ES-I3 (cell line): ENCODE measurements around the gene MVB12B.

Experiments
- H3K36me3 ChIP-seq: 2 replicates; pipeline ENCODE4 v1.6.1; 2013; ENCODE audit warnings: mild to moderate bottlenecking, low read length, control low read depth, moderate library complexity; ENCODE audit not compliant: insufficient read depth
- H3K4me1 ChIP-seq: 2 replicates; pipeline ENCODE4 v1.6.1; 2013; ENCODE audit warnings: mild to moderate bottlenecking, control low read depth, low read length; ENCODE audit not compliant: insufficient read depth
- H3K9ac ChIP-seq: 2 replicates; pipeline ENCODE4 v1.6.1; 2013; ENCODE audit warnings: low read depth, mild to moderate bottlenecking, low read length, moderate library complexity
- H3K9me3 ChIP-seq: 2 replicates; pipeline ENCODE4 v1.6.1; 2013; ENCODE audit warnings: mild to moderate bottlenecking, low read length, moderate library complexity; ENCODE audit not compliant: control insufficient read depth, insufficient read depth

The MVB12B gene

GRCh38 chr9:126448136-126448535, 121.5 kb downstream of the MVB12B start:
- no peaks in the 10 kb centered on the region for H3K9me3 ChIP-seq
- no peaks in the 10 kb centered on the region for H3K4me1 ChIP-seq
- no peaks in the 10 kb centered on the region for H3K36me3 ChIP-seq
- H3K9ac ChIP-seq = no peak overlapping the region

- H3K9ac ChIP-seq = no peak overlapping the region
- no peaks in the 10 kb centered on the region for H3K9me3 ChIP-seq
- H3K4me1 ChIP-seq = no peaks in the 10 kb centered on the region
- no peaks in the 10 kb centered on the region for H3K36me3 ChIP-seq
These were observed 122.4 kb downstream of the MVB12B start for GRCh38 chr9:126448865-126449577.

- Histone ChIP-seq H3K9ac (no peak overlapping the region), H3K9me3 (no peaks in the 10 kb centered on the region), H3K36me3 (no peaks in the 10 kb centered on the region), H3K4me1 (no peaks in the 10 kb centered on the region; the same call in 1 of the 2 replicates)
These were observed 123.4 kb downstream of the MVB12B start for GRCh38 chr9:126449725-126450667.

GRCh38 chr9:126450668-126451205, 124.1 kb downstream of the MVB12B start:
- H3K9ac ChIP-seq = no peak overlapping the region

GRCh38 chr9:126451316-126451885, 124.8 kb downstream of the MVB12B start:
- H3K9ac ChIP-seq = no peak overlapping the region

More at GRCh38 chr9:126450668-126451205, 124.1 kb downstream of the MVB12B start:
- Histone ChIP-seq H3K36me3 (no peaks in the 10 kb centered on the region), H3K4me1 (no peaks in the 10 kb centered on the region; the same call in 1 of the 2 replicates), H3K9me3 (no peaks in the 10 kb centered on the region)

GRCh38 chr9:126452106-126452505, 125.5 kb downstream of the MVB12B start:
- H3K4me1 ChIP-seq = no peaks in the 10 kb centered on the region; the same call in 1 of the 2 replicates
- H3K9me3 ChIP-seq = no peaks in the 10 kb centered on the region
- no peak overlapping the region for H3K9ac ChIP-seq
- no peaks in the 10 kb centered on the region for H3K36me3 ChIP-seq

More at GRCh38 chr9:126451316-126451885, 124.8 kb downstream of the MVB12B start:
- Histone ChIP-seq H3K36me3 (no peaks in the 10 kb centered on the region), H3K4me1 (no peaks in the 10 kb centered on the region; the same call in 1 of the 2 replicates), H3K9me3 (no peaks in the 10 kb centered on the region)

- Histone ChIP-seq H3K4me1 (no peaks in the 10 kb centered on the region; the same call in 1 of the 2 replicates), H3K9ac (no peak overlapping the region)
These were observed 126.7 kb downstream of the MVB12B start for GRCh38 chr9:126453156-126453963.

GRCh38 chr9:126454215-126454614, 127.6 kb downstream of the MVB12B start:
- Histone ChIP-seq H3K9me3 (no peaks in the 10 kb centered on the region), H3K4me1 (no peaks in the 10 kb centered on the region; the same call in 1 of the 2 replicates), H3K9ac (no peak overlapping the region), H3K36me3 (no peaks in the 10 kb centered on the region)

More at GRCh38 chr9:126453156-126453963, 126.7 kb downstream of the MVB12B start:
- H3K9me3 ChIP-seq = no peaks in the 10 kb centered on the region
- no peaks in the 10 kb centered on the region for H3K36me3 ChIP-seq

- Histone ChIP-seq H3K36me3 (no peaks in the 10 kb centered on the region), H3K9me3 (no peaks in the 10 kb centered on the region), H3K9ac (no peak overlapping the region), H3K4me1 (no peaks in the 10 kb centered on the region; the same call in 1 of the 2 replicates)
These were observed 128.2 kb downstream of the MVB12B start for GRCh38 chr9:126454795-126455194.

GRCh38 chr9:126456441-126457174, 130.0 kb downstream of the MVB12B start:
- no peaks in the 10 kb centered on the region for H3K36me3 ChIP-seq

GRCh38 chr9:126457175-126457547, 130.5 kb downstream of the MVB12B start:
- H3K9ac ChIP-seq = no peak overlapping the region
- no peaks in the 10 kb centered on the region for H3K9me3 ChIP-seq
- H3K36me3 ChIP-seq = no peaks in the 10 kb centered on the region
- H3K4me1 ChIP-seq = no peaks in the 10 kb centered on the region; the same call in 1 of the 2 replicates

More at GRCh38 chr9:126456441-126457174, 130.0 kb downstream of the MVB12B start:
- no peaks in the 10 kb centered on the region for H3K9me3 ChIP-seq
- no peaks in the 10 kb centered on the region; the same call in 1 of the 2 replicates for H3K4me1 ChIP-seq
- no peak overlapping the region for H3K9ac ChIP-seq

- H3K36me3 ChIP-seq = no peaks in the 10 kb centered on the region
- H3K4me1 ChIP-seq = no peaks in the 10 kb centered on the region; the same call in 1 of the 2 replicates
- no peak overlapping the region for H3K9ac ChIP-seq
- no peaks in the 10 kb centered on the region for H3K9me3 ChIP-seq
These were observed 131.3 kb downstream of the MVB12B start for GRCh38 chr9:126457890-126458289.

- Histone ChIP-seq H3K36me3 (no peaks in the 10 kb centered on the region), H3K4me1 (no peaks in the 10 kb centered on the region; the same call in 1 of the 2 replicates), H3K9me3 (no peaks in the 10 kb centered on the region), H3K9ac (no peak overlapping the region)
These were observed 132.5 kb downstream of the MVB12B start for GRCh38 chr9:126459126-126459525.
